Raji (cell line): Measurements from ENCODE around the gene NISCH.

Experiments used
- POLR2A ChIP-seq: IDR thresholded peaks from 2 replicates; pipeline ENCODE4 v1.6.1; 2011; ENCODE audit warnings: low read depth, low read length, control low read depth; ENCODE audit not compliant: insufficient read depth

NISCH gene

GRCh38 chr3:52501046-52501445 lies 45.6 kb downstream of the NISCH start:
- no peak for TF ChIP-seq POLR2A

- no peak for TF ChIP-seq POLR2A
Observed at GRCh38 chr3:52502001-52502400, 46.6 kb downstream of the NISCH start.

- TF ChIP-seq POLR2A = no peak
Observed at GRCh38 chr3:52502808-52503350, 47.5 kb downstream of the NISCH start.

- TF ChIP-seq POLR2A = no peak
Observed at GRCh38 chr3:52503788-52504424, 48.5 kb downstream of the NISCH start.

GRCh38 chr3:52504977-52505376 lies 49.6 kb downstream of the NISCH start:
- TF ChIP-seq POLR2A = no peak

- no peak for TF ChIP-seq POLR2A
Observed at GRCh38 chr3:52506266-52506966, 51.0 kb downstream of the NISCH start.

- no peak for TF ChIP-seq POLR2A
Observed at GRCh38 chr3:52507359-52507758, 52.0 kb downstream of the NISCH start.

- no peak for TF ChIP-seq POLR2A
Observed at GRCh38 chr3:52509753-52510328, 54.4 kb downstream of the NISCH start.

GRCh38 chr3:52511509-52511908 lies 56.1 kb downstream of the NISCH start:
- no peak for TF ChIP-seq POLR2A

- no peak for TF ChIP-seq POLR2A
Observed at GRCh38 chr3:52512105-52512504, 56.7 kb downstream of the NISCH start.

- no peak for TF ChIP-seq POLR2A
Observed at GRCh38 chr3:52512727-52513126, 57.3 kb downstream of the NISCH start.

GRCh38 chr3:52513281-52513680 lies 57.9 kb downstream of the NISCH start:
- no peak for TF ChIP-seq POLR2A

- no peak for TF ChIP-seq POLR2A
Observed at GRCh38 chr3:52514576-52514975, 59.2 kb downstream of the NISCH start.

GRCh38 chr3:52515192-52515591 lies 59.8 kb downstream of the NISCH start:
- no peak for TF ChIP-seq POLR2A

GRCh38 chr3:52516509-52517195 lies 61.2 kb downstream of the NISCH start:
- TF ChIP-seq POLR2A = no peak
